ENCODE results near the gene IL6ST.

The IL6ST gene

DNA sequence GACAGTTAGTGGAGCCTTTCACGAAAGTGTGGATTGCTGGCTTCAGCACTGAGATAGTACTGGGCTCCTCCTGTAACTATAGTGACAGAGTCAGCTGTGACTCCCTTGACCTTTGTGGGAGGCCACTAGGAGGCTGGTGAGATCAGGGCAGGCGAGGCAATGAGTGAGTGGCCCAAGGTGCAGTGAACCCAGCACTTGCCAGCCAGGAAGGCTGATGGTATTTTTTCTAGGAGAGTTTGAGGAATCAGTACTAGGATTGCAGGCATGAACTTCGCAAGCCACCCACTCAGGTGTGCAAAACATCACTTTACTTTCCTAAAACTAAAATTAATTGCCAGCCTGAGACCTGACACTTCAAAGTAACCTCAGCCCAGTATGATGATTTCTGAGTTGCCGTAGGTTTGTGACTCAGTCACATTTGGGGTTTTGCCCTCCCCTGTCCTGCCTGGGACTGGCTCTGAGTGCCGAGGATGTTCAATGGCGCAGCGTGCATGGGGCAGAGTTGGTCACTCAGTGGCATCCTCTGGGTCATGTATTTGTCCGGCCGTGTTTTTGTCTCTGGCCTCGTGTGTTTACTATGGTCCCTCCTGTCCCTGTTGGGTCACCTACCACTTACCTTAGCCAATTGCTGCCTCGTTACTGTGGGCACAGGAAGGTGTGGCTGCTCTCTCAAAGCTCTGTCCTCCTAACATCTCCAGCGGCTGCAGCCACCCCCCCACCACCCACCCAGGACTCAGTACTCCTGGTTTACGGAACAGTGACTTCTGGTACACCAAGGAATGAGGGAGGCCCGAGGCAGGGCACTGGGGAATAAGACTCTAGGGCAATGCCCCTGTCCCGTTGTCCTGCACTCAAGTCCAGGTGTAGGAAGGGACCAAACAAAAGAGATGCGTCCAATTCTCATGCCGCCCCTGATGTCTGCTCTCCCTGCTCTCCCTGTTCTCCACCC, 76.4 kb downstream of the IL6ST start:
- no peak for DNase-seq

DNA sequence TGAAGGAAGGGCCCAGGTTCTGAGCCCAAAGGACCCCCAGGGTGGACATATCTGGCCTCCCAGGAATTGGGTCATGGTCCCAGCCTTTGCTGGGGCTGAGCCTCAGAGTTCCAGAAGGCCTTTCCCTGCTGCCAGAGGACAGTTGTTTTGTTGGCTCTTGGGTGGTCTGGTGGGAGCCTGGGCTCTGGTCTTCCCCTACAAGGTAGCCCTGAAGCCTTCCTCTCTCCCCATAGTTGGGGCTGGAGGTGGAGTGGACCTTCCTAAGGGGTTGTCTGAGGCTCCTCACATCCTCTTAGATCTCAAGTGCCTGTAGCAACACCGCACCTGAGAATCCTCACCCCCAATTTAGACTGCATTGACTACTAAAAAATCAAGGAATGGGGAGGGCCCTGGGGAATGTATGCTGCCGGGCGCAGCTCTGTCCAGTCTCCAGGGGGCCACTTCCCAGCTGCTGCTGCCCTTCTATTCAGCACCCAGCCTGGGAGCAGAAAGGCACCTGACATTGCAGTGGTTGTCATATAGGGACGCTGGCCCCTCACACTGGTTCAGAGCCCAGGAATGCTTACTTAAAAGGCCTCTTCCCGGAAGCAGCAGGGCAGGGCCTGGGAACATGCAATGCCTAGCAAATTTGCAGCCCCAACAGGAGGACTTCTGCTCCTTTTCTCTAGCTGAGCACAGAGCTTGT, 77.2 kb downstream of the IL6ST start:
- DNase-seq = no peak

DNA sequence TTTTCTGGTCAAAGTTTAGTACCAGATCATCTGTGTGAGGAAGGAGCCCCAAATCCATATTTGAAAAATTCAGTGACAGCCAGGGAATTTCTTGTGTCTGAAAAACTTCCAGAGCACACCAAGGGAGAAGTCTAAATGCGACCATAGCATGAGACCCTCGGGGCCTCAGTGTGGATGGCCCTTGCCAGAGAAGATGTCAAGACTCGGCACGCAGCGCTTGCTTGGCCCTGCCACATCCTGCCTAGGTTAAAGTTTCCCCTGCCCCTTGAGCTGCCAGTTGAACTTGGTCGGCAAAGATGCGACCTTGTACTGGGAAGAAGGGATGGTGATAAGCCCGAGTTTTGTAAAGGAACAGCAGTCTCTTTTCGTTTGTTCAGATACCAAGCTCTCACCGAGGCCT, 77.8 kb downstream of the IL6ST start:
- DNase-seq = no peak

- DNase-seq = no peak
These were observed 79.0 kb downstream of the IL6ST start for GRCh38 chr5:55915783-55916182.

GRCh38 chr5:55914971-55915370, 79.8 kb downstream of the IL6ST start:
- no peak for DNase-seq

- no peak for DNase-seq
These were observed 81.0 kb downstream of the IL6ST start for GRCh38 chr5:55913466-55914413.

DNA sequence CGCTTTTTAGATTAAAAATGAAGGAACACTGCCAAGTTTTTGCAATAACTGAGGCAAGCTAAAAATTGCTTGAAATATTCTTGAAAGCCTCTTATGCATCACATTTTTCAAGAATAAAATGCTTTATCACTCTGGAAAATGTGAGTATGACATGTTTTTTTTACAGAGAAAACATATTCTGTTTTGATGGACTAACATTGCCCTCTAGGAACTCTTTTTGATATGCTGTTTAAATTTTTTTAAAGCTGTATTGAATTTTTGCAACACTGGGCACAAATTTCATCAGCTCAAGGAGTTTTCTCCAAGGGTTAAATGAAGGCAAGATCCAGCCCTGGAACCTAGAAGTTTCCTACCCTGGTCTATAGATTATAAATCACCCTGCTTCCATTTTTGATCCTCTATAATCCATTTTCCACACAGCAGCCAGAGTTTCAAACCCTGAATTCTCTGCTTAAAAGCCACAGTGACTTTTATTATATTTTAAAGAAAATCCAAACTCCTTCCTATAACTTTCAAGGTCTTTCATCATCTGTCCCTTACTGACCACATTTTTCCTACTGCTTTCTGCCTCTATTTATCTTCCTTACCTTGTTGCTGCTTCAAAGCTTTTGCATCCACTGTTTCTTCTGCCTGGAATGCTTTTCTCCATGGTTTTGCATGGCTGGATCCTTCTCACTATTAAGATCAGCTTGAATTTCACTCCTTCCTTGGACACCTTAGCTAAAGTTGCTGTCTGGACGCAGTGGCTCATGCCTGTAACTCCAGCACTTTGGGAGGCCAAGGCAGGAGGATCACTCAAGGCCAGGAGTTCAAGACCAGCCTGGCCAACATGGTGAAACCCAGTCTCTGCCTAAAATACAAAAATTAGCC, 82.7 kb downstream of the IL6ST start:
- DNase-seq = no peak

DNA sequence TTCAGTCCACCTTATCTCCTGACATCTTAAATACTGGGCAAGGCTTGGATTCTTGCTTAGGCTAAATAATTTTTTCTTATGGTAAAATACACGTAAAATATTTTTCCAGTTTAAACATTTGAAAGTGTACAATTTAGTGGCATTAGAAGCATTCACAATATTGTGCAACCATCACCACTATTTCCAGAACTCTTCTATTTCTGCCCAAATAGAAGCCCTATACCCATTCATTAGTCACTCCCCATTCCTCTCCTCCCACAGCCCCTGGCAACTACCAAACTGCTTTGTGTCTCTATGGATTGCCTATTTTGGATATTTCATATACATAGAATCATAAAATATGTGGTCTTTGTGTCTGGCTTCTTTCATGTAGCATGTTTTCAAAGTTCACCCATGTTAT, 86.0 kb downstream of the IL6ST start:
- no peak for DNase-seq

GRCh38 chr5:55907927-55908326, 86.8 kb downstream of the IL6ST start:
- no peak for DNase-seq

GRCh38 chr5:55905251-55905650, 89.5 kb downstream of the IL6ST start:
- no peak for DNase-seq

GRCh38 chr5:55904152-55904551, 90.6 kb downstream of the IL6ST start:
- DNase-seq = no peak

DNA sequence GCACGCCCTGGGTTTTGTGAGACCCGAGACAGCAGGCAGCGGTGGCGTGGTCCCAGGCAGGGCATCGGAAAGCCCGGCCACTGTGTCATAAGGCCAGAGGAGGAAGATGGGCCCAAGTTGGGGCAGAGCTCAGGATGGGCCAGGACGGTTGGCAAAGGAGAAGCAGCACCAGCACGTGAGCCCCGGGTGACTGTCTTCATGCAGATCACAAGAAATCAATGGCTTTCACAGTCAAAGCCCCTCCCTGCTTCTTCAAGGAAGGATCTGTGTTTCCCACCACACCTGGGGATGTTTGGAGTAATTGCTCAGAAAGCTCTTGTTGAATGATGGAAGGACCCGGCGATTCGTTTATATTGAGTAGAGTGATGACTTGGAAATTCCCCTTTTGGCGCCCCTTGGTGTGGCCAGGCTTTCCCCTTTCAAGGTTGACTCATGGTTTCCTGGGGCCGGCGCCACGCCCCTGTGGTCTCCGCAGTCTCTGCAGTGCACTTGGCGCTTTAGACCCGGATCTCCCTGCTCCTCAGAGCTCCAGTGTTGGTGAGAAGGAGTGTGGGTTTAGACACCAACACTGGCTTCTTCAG, 91.6 kb downstream of the IL6ST start:
- DNase-seq = no peak

DNA sequence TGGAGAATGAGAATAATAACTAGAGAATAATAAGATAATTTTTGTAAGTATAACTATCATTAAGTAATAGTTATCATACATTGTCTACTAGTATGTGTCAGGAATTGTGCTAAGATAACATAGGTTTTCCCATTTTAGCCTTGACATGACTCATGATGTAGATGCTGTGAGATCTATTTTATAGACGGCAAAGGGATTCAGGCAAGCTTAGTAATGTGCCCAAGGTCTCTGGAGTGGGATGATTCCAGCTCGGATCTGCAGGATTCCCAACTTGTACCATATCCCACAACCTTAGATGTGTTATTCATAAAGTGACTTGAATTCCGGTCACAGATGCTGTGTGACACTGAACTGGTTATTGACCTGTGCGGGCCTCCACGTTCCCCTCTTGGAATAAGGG, 92.1 kb downstream of the IL6ST start:
- no peak for DNase-seq

- no peak for DNase-seq
These were observed 94.0 kb downstream of the IL6ST start for GRCh38 chr5:55900776-55901175.

GRCh38 chr5:55900068-55900467, 94.7 kb downstream of the IL6ST start:
- DNase-seq = no peak

GRCh38 chr5:55899344-55899743, 95.4 kb downstream of the IL6ST start:
- no peak for DNase-seq

GRCh38 chr5:55897905-55898304, 96.9 kb downstream of the IL6ST start:
- DNase-seq = no peak

DNA sequence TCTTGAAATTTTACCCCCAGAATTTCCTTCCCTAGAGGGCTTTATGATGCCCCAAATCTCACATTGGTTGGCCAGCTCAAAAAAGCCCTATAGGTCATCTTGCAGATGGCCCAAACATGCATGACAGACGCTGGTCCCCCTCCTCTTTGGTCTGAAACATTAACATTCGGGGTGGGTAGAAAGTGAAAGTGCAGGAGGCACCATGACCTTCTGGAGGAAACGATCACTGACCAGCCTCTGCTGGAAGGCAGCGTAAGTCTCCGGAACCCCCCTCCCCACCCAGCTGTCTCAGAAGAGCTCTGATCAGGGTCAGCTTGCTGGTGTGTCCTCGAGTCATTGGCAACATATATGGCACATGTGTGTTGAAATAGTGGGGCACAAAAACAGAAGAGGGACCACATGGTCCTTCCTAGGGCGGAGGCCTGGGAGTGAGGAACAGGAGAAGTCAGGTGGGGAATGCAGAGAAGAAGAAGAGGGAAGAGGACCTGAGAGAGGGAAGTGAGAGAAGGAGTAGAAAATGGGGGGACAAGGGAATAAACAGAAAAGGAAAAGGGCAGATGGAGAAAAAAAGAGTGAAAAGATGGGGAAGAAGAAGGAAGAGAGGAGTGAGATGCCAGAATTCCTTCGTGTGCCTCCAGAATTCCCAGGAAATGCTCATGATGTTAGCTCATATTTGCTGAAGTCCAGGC, 97.4 kb downstream of the IL6ST start:
- no peak for DNase-seq

- DNase-seq = no peak
These were observed 98.1 kb downstream of the IL6ST start for GRCh38 chr5:55896663-55897062.

DNA sequence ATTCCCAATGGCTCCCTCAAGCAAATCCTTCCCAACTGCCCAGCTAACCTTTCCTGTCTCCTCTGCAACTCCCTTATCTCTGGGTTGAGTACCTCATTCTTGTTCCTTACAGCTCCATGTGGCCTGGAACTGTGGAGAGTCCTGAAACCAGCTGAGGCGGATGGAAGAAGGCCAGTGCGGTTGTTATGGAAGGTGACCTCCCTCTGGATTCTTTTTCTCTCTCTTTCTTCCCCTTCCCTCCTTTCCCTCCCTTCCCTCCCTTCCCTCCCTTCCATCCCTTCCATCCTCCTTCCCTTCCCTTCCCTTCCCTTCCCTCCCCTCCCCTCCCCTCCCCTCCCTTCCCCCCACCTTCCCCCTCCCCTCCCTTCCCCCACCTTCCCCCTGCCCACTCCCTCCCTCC, 98.5 kb downstream of the IL6ST start:
- no peak for DNase-seq

DNA sequence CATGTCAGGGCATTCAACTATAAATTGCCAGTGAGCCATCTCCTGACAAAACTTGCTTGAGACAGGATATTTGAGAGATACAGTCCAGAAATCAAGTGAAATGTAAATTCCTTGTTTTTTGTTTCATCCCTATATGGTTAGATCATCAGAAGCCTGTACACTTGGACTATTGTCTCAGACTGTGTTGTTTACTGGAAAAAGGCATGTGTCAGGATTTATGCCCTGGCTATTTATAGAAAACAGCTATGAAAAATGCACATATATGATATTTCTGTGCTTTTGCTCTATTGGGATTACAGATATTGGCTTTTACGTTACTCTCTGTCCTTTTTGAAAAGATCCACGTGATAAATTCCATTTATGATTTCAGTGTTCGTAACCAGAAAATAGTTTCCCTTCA, 99.4 kb downstream of the IL6ST start:
- no peak for DNase-seq
